Activated gamma-delta T cell treated with Interleukin-2 at 50 U/mL for 16 hours (primary cell): ENCODE results near the gene FTH1.
A peak's percentile ranks its signal among the peaks of the same experiment; 100 is the strongest.
"Not testable (repeated sequence)": the region's sequence is repeated elsewhere in the genome, so short reads cannot be mapped to it uniquely, and the experiment has no call there.

Experiments
- DNase-seq: peaks from one replicate; pipeline ENCODE4 v3.0.0-alpha.2; 2020

FTH1 gene

DNA sequence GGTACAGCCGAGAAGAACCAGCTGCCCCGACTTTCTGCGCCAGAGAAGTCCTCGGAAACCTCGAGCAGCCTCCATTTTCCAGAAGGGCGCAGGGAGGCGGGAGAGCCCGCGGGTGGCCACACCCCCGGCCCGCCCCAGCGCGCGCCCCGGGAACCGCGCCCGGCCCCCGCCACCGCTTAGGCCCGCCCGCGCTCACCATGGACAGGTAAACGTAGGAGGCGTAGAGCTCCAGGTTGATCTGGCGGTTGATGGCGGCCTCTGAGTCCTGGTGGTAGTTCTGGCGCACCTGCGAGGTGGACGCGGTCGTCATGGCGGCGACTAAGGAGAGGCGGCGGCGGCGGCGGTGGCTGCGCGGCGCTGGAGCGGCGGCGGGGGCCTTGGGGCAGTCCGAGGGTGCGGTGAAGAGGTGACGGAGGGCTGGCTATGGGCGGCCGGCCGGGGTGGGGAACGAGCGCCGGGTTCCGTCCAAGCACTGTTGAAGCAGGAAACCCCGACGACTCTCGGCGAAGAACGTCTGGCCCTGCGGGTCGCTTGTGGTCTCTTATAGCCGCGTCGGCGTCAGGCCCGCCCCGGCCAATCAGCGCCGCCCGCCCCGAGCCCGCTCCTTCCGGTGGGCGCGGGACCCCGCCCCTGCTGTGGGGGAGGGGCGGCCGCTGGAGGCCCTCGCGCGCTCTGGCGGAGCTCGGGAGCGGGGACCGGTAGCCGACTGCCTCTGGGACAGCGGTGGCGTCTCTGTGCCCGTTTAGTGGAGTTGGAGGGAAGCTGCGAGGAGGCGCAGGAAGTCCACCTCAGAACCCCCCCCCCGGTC lies at the start of gene FTH1:
Gene FTH1, minus strand, starts transcription at position 519 of the 808 bp plus-strand sequence. Its CDS starts 209 bp downstream, at position 310.
- peak; percentile 87 for DNase-seq

DNA sequence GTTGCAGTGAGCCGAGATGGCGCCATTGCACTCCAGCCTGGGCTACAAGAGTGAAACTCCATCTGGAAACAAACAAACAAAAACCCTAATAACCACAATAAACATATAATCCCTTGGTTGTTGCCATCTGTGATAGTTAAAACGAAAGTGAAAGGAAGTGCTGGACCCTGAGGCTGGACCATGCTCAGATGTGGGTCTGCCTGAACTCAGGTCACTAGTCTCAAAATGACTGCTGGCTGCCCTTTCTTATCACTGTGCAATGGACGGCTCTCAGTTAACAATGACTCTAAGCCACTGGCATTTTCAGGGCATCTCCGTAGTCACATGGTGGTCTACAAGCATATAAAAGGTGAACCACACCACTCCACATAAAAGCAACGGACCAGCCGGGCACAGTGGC lies 48.2 kb upstream of the FTH1 start:
- DNase-seq = no peak

GRCh38 chr11:62013537-62014476 lies 46.4 kb upstream of the FTH1 start:
- no peak for DNase-seq

GRCh38 chr11:62012832-62013461 lies 45.5 kb upstream of the FTH1 start:
- no peak for DNase-seq

- DNase-seq = no peak
These were observed 45.0 kb upstream of the FTH1 start for GRCh38 chr11:62012451-62012831.

- DNase-seq = no peak
These were observed 44.4 kb upstream of the FTH1 start for GRCh38 chr11:62011881-62012280.

- DNase-seq = no peak
These were observed 43.6 kb upstream of the FTH1 start for GRCh38 chr11:62010935-62011528.

GRCh38 chr11:62008193-62008592 lies 40.8 kb upstream of the FTH1 start:
- no peak for DNase-seq

GRCh38 chr11:62004473-62004872 lies 37.0 kb upstream of the FTH1 start:
- DNase-seq = no peak

DNA sequence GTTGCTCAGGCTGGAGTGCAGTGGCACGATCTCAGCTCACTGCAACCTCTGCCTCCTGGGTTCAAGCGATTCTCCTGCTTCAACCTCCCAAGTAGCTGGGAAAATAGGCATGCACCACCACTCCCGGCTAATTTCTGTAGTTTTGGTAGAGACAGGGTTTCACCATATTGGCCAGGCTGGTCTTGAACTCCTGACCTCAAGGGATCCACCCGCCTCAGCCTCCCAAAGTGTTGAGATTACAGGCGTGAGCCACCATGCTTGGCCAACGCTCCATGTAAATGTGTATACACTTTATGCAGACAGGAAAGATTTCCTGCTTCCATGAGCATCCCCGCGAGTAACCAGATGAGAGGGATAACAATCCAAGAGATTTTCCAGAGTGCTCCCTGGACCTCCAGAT lies 34.8 kb upstream of the FTH1 start:
- DNase-seq = not testable (repeated sequence)

DNA sequence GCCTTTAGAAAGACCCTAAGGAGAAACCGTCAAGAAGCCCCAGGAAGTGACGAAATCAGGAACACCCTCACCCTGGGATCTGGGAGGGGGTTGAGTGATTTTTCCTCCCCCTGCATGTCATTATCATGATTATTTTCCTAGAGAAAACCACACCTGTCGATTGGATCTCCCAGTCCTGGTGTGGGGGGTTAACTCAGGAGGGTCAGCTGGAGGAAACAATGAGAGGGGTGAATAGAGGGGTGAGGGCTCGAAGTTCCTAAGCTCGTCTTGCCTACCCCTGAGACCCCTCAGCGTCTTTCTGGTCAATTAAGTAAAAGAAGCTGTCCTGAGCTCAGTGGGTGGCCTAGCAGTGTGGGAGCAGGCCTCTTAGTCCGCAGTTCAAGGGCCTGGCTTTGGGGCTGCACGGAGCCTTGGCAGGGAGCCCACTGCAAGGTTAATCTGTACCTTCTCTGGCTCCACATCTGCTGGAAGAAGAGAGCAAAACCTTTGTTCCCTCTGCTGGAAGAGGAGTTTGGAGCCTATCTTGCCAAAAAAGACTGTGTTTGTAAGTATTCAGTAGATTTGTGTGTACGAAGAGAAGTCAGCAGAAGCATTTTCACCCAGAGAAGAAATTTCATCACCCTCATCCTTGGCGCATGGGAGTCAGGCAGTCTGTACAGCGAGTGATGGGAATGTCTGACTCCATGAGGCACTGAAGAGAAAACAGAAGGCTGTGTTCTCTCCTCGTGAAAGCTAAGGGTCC lies 34.2 kb upstream of the FTH1 start:
- no peak for DNase-seq

DNA sequence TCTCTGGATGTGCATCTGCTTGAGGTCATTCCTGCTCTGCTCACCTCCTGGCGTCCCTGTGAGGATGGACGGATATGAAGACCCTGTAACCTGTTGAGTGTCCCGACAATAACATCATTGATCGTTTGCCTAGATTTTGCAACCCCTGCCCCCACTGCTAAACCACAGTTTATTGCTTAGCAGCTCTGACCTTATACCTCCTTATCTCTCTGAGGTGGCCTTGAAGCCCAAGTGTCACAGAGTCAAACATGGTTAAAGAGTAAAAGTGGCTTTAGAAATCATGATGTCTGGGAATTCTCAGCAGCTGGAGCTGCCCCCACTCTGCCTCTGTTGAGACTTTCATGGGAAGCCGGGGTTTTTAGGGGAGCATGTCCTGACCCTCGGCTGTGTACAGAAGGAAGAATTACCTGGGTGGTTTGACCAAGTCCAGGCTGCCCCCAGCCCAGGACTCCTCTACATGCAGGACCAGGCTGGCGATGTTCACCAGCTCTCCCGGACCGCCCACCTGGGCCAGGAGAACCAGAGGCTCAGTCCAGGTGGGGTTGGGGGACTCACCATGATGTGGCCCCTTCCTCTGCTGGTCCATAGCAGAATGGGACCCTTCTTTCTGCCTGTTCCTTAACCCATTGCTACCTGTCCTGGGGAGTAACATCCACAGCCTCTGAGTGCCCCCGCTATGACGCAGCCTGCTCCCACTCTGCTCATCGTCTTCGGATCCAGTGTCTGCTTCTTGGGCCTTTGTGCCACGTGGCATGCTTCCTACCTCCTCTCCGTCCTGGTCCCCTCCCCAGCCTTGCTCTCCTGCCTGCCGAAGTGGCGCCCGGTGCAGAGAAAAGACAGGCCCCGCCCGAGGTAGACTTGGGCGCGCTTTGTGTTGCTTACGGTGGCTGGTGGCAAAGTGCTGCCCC lies 33.4 kb upstream of the FTH1 start:
- no peak for DNase-seq

DNA sequence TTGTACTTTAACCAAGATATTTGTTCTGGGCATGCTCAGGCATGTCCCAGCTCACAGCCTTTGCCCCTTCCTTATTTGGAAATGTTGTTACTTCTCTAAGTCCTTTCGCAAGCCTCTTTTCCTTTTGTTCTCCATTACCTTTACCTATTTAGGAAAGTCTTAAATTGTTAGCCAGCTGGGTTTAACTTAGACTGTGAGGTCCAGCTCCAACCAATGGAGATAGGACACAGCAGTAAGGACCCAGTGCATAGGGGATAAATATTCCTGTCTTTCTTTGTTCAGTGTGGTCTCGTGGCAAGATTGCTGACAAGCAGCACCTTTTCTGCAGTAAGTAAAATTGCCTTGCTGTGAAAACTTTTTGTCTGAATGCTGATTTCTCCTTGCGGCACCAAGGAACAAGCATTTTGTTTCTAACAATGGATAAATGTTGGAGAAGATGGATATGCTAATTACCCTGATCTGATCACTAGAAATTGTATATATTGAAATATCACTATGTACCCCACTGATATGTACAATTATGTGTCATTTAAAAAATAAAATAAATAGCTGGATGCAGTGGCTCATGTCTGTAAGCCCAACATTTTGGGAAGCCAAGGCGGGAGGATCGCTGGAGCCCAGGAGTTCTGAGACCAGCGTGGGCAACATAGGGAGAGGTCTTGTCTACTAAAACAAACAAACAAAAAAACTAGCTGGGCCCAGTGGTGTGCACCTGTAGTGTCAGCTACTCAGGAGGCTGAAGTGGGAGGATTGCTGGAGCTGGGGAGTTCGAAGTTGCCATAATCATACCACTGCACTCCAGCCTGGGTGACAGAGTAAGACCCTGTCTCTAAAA lies 31.9 kb upstream of the FTH1 start:
- no peak for DNase-seq

DNA sequence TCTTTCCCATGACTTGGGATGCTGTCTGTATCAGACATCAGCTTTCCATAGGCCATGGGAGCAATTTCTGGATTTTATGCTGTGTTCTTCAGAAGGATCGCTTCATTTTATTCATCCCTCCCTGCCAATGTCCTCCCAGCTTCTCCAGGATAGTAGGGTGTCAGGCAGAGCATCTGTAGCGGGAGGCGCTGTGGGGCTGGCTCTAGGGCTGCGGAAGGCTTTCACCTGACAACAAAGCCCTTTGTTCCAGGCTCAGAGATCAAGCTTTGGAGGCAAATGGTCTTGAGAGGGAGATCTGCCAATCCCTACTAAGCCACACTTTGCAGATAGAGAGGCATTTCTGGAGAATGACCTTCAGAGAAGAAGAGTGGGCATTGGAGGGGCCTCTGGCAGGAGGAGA lies 29.5 kb upstream of the FTH1 start:
- no peak for DNase-seq

GRCh38 chr11:61994981-61995380 lies 27.5 kb upstream of the FTH1 start:
- no peak for DNase-seq

DNA sequence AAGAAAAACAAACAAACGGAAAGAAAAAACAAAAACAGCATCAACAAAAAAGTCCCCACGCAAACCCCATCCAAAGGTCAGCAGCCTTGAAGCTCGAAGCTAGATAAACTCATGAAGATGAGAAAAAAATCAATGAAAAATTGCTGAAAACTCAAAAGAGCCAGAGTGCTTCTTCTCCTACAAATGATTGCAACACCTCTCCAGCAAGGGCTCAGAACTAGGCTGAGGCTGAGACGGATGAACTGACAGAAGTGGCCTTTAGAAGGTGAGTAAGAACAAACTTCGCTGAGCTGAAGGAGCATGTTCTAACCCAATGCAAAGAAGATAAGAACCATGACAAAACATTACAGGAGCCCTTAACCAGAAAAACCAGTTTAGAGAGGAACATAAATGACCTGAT lies 18.4 kb upstream of the FTH1 start:
- DNase-seq = no peak

- no peak for DNase-seq
These were observed 16.0 kb upstream of the FTH1 start for GRCh38 chr11:61983419-61983818.

DNA sequence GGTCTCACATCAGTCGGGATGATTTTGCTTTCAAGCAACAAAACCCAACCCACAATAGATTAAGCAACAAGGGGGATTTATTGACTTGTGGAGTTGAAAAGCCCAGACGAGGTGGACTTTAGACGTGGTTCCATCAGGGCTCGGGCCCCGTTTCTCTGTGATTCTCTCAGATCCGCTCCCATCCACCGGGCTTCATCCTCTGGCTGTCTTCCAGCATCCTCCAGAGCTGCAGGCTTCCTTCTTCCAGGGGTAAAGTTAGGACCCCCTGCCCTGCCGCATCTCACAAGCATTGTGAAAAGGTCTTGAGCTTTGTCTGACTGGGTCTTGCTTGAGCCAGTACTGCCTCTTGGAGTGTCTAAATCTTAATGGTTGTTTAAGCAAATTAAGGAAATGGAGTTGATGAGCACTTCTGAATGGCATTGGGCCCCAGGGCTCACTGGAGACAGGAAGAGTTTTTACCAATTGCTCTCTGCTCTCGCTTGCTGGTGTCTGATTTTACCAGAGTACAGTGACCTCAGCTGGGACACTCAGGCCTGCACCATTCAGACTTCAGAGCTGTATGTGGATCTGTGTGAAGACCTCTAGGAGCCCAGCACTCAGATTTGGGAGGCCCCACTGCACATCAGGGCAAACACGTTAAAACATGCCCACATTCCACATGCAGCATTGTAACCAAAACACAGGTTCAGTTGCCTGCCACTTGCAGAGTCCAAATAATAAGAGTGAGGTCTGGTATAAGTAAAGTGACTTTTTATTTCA lies 13.5 kb upstream of the FTH1 start:
- no peak for DNase-seq
